ENCODE measurements around the gene FBN1. TPM values are rescaled to one million over a fixed set of nuclear protein-coding genes. Genes with fewer than 3 reads are reported as not detected.

Gene FBN1
- total RNA-seq, 6 experiments from 2014 or later: 1.7 to 12.0 (median 8.7) TPM

GRCh38 chr15:48500595-48500994 is 144.9 kb downstream of the FBN1 start:
- H3K4me3 ChIP-seq: no peak overlapping the region
- H3K27me3 ChIP-seq: no peaks in the 10 kb centered on the region
- no peaks in the 10 kb centered on the region for H3K9me3 ChIP-seq
- DNase-seq: no peak
- intact Hi-C loops (cut with DNase I): no loop called here
- no peak overlapping the region for H3K27ac ChIP-seq
- no peaks in the 10 kb centered on the region for H3K36me3 ChIP-seq
- H3K4me1 ChIP-seq: no peaks in the 10 kb centered on the region
- no peak for TF ChIP-seq CTCF (IDR thresholded peaks at IDR 0.05)
- no peak for TF ChIP-seq POLR2A (IDR thresholded peaks at IDR 0.05)
- WGBS (ENCODE audit: insufficient coverage, low coverage, low lambda C conversion rate, missing lambda C conversion rate): 67% methylated on average over 3 of the region's 4 CpGs
- ATAC-seq: no peak

GRCh38 chr15:48499978-48500377 is 145.5 kb downstream of the FBN1 start:
- H3K4me3 ChIP-seq: no peak overlapping the region
- H3K4me1 ChIP-seq: no peaks in the 10 kb centered on the region
- no peak for ATAC-seq
- H3K27ac ChIP-seq: no peak overlapping the region
- no peak for DNase-seq
- no peaks in the 10 kb centered on the region for H3K27me3 ChIP-seq
- TF ChIP-seq CTCF (IDR thresholded peaks at IDR 0.05): no peak
- no peak for TF ChIP-seq POLR2A (IDR thresholded peaks at IDR 0.05)
- intact Hi-C loops (cut with DNase I): no loop called here
- H3K9me3 ChIP-seq: no peaks in the 10 kb centered on the region
- H3K36me3 ChIP-seq: no peaks in the 10 kb centered on the region

GRCh38 chr15:48498828-48499227 is 146.7 kb downstream of the FBN1 start:
- 65% methylated on average over 3 of the region's 3 CpGs for WGBS (ENCODE audit: insufficient coverage, low coverage, low lambda C conversion rate, missing lambda C conversion rate)
- H3K36me3 ChIP-seq: no peaks in the 10 kb centered on the region
- no peak for ATAC-seq

GRCh38 chr15:48494631-48495030 is 150.9 kb downstream of the FBN1 start:
- no peak for TF ChIP-seq CTCF (IDR thresholded peaks at IDR 0.05)
- TF ChIP-seq POLR2A (IDR thresholded peaks at IDR 0.05): no peak
- Histone ChIP-seq H3K4me1 (no peaks in the 10 kb centered on the region), H3K27ac (no peak overlapping the region), H3K27me3 (no peaks in the 10 kb centered on the region), H3K4me3 (no peak overlapping the region), H3K36me3 (no peaks in the 10 kb centered on the region), H3K9me3 (no peaks in the 10 kb centered on the region)
- 65% methylated on average over 2 of the region's 2 CpGs for WGBS (ENCODE audit: insufficient coverage, low coverage, low lambda C conversion rate, missing lambda C conversion rate)
- no peak for ATAC-seq
- intact Hi-C loops (cut with DNase I): no loop called here
- DNase-seq: no peak

More at GRCh38 chr15:48498828-48499227, 146.7 kb downstream of the FBN1 start:
- Histone ChIP-seq H3K4me1 (no peaks in the 10 kb centered on the region), H3K27ac (no peak overlapping the region), H3K4me3 (no peak overlapping the region), H3K9me3 (no peaks in the 10 kb centered on the region), H3K27me3 (no peaks in the 10 kb centered on the region)
- intact Hi-C loops (cut with DNase I): no loop called here
- TF ChIP-seq CTCF (IDR thresholded peaks at IDR 0.05): no peak
- no peak for TF ChIP-seq POLR2A (IDR thresholded peaks at IDR 0.05)
- DNase-seq: no peak

GRCh38 chr15:48493763-48494225 is 151.7 kb downstream of the FBN1 start:
- intact Hi-C loops (cut with DNase I): no loop called here
- WGBS (ENCODE audit: insufficient coverage, low coverage, low lambda C conversion rate, missing lambda C conversion rate): 51% methylated on average over 4 of the region's 4 CpGs
- Histone ChIP-seq H3K36me3 (no peaks in the 10 kb centered on the region), H3K4me3 (no peak overlapping the region), H3K27ac (no peak overlapping the region), H3K9me3 (no peaks in the 10 kb centered on the region), H3K27me3 (no peaks in the 10 kb centered on the region), H3K4me1 (no peaks in the 10 kb centered on the region)
- TF ChIP-seq POLR2A (IDR thresholded peaks at IDR 0.05): no peak
- no peak for TF ChIP-seq CTCF (IDR thresholded peaks at IDR 0.05)
- no peak for DNase-seq
- no peak for ATAC-seq
